GM18909 (cell line): ENCODE data around the gene TREML4.

Experiments used
- ATAC-seq: cut with Tn5 transposase; IDR thresholded peaks from one replicate; pipeline ENCODE4 v1.9.1; 2021; ENCODE audit warnings: mild to moderate bottlenecking; ENCODE audit not compliant: unreplicated experiment, poor library complexity

TREML4 gene

DNA sequence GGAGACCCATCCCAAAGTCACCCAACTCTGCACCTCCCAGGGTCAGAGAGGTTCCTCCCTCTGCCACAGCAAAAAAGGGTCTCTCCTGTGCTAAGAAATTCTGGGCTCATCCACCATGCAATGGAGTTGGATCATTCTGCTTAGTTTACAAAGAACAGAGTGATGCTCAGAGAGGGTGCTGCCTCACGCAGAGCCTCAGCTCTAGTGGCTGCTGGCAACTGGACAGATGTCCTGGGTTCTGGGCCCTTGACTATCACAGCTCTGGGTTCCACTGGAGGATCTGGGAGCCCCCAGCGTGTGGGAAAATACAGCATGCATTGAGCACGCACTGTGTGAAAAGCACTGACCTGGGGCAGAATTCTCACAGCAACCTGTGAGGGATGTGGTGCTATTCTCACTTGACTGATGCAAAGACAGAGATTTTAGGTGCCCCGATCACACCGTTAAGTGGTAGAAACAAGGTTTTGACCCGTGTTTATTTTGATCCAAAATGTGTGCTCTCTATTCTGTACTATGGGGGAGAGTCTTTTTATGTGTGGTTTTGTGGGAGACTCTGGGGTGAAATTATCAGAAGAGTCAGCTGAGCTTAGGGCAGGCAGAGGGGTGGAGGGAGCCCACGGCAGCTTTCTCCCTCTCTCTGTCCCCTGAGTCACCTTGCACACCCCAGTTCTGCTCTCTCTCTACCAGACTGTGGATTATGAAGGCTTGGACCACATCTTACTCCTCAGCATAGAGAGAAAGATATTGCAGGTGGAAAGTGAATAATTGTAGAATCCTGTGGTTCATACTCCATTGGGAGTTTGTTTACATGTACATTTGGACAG is 19.9 kb downstream of the TREML4 start:
- ATAC-seq, result no peak

DNA sequence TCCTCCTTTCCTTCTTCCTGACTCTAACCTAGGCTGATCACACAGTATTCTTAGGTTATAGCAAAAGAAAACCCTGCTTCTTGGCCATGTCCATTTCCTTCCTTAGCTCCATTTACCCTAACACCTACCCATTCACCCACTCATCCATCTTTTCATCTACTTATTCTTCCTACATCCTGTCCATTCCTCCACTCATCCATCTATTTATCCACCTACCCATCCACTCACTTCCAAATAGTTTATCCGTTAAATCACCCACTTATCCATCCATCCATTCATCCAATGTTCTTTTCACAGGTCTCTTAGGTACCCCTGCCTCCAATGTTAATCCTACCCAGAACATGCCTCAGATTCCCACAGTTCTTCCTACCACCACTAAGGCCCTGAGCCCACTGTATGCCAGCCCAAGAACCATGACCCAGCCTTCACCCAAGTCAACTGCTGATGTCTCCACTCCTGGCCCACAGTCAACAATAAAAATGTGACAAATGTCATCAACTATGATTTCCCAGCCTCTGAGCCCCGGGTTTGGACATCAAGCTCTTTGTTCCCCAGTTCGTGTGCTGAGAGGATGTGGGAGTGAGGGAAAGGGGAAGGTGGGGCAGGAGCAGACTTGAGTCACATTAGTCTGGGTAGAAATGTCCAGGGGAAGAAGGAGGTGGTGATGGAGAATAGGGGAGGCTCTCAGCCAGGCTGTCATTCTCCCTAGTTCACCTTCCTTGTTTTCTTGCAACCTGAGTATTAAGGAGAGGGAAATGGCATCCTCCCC is 24.4 kb downstream of the TREML4 start:
- ATAC-seq, result no peak

DNA sequence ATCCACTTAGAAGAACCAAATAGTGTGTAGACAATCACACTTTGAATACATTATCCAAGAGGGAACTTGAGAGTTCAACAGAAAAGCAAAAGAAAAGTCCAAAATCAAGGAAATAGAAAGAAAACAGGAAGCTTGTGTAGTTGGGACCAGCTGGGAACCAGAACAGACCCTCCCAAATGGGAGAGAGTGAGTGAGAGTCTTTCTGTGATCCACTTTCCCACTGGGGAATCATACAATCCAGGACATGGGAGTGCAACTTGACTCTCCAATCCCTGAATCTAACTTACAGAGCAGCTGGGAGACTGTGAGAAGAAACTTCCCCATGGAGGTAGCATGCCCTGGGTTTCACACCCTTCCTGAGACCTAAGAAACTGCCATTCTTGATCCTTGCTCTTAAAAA is 27.0 kb downstream of the TREML4 start:
- no peak for ATAC-seq

DNA sequence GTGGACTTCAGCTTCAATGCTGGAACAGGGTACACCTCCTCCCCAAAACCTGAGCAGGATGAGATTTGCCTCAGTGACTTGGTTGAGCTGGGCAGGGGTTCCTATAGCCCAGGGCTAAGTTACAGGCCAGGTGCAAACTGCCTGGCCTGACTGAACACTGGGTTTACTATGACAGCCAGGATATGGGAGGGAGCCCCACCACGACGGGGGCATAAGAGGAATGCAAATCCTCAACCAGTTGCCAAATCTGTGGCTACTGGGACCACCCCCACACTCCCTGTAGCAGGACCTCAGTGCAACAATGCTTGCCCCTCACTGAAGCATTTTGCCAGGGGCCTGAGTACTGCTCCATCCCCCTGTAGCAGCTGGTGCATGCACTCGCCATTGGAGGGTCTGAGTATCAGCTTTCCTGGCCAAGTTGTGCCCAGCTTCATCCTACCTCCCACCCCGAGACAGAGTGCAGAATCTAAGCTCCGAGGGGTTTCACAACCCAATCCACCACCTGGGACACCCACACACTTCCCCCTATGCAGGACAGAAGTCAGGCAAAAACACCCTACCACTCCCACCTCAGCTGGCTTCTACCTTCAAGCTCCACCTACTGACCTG is 27.6 kb downstream of the TREML4 start:
- ATAC-seq, result peak; percentile 29

DNA sequence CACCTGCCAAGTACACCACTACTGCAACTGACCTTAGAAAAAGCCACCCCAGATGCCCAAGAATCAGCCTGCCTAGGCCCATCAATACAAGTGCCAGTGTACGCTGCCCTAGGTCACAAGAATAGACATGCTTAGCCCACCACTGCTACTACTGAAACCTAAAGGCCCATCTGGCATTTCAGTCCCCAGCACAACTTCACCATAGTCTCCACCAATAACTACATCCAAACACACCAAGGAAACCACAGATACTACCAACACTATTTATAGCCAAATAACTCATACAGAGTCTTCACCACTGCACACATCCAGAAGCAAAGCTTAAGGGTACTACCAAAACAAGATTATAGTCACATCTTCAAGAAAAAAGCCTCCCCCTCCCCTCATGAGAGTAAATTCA is 28.2 kb downstream of the TREML4 start:
- ATAC-seq, result peak; percentile 78

DNA sequence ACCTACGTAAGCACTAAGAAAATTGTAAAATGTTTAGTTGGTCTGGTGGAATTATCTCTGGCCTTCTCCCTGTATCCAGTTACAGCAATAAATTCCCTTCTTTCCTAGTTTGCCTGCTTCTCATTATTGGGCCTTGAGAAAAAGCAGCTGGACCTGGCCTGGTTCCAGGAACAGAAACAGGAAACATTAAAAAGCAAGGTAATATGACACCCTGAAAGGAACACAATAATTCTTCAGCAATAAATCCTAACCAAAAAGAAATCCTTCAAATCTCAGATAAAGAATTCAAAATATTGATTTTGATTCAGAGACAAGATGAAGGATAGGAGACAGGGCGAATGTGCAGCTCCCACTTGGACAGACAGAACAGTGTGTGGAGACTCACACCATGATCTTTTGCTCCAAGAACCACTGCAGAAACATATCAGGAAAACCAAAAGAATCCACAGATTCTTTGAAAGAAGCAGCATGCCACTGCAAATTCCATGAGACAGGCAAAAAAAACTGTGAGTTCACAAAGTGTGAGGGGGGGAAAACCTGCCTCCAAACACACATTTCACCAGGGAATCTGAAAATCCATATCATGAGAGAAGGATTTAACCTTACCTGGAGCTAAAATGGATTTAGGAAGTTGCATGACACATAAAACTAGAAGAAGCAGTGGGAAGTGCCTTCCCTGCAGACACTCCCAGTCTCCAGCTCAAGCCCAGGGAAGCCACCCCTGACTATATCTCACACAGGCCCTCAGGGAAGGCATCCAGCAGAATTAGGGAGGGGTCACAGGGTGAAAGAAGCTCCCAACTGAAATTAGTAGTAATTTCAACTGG is 29.4 kb downstream of the TREML4 start:
- no peak for ATAC-seq

DNA sequence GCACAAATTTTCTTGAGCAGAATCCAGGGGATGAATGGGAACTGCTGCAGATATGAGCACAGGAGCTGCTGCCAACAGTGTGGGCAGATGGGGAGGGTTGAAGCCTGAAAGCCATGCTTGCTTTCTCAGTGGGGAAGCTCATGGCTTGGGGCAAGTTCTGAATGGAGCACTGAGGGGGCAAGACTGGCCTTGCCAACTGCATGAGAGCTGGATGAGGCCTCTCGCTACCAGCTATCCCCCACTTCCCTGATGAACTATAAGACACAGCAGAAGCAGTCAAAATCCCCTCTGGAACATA is 30.0 kb downstream of the TREML4 start:
- no peak for ATAC-seq

DNA sequence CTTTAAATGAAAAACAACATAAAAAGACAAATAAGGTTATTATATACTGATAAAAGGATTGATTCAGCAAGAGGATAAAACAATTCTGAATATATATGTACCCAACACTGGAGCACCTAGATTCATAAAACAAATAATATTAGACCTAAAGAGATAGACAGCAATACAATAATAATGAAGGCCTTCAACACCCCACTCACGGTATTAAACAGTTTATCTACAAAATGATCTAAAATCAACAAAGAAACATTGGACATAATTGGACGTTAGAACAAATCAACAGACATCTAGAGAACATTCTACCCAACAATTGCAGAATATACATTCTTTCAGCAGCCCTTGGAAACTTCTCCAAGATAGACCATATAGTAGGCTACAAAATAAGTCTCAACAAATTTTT is 34.3 kb downstream of the TREML4 start:
- ATAC-seq, result no peak

DNA sequence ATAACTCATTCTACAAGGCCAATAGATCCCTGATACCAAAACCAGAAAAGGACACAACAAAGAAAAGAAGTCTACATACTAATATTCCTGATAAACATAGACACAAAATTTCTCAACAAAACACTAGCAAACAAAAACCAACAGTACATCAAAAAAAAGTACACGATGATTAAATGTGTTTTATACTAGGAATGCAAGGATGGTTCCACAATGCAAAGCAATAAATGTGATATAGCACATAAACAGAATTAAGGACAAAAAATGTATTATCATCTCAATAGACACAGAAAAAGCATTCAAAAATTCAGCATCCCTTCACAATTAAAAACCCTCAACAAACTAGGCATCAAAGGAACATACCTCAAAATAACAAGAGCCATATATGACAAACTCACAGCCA is 35.1 kb downstream of the TREML4 start:
- ATAC-seq, result no peak

DNA sequence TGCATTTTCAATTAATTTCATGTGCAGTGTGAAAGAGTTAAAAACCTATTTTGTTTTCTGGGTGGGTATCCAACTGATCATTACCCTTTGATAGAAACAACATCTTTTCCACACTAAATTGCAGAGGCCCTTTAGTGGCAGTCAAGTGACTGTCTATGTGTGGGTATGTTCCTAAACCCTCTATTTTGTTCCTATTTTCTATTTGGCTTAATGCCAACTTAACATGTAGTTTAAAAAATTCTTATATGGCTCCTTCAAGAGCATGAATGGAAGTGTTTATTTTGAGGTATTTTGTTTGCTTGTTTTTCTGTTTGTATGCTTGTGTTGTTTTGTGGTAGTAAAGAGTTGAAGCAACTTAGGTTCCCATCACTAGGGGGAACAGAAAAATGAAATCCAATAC is 38.4 kb downstream of the TREML4 start:
- no peak for ATAC-seq

DNA sequence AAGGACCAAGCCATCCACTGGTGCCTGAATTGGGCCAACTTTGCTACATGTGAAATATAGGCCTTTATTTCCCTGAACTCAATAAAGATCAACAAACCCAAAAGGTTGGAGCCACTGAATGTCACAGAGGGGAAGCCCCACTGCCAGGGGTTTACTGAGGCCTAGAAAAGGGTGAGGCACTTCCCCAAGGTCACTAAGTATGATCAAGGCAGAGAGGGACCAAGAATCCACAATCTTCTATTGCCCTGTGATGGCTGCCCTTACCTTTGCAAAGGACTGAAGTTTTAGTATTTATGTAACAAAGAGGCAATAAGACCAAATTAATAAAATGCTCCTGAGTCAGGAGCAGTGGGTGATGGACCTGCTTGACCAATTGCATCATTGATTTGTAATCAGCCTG is 40.3 kb downstream of the TREML4 start:
- no peak for ATAC-seq

DNA sequence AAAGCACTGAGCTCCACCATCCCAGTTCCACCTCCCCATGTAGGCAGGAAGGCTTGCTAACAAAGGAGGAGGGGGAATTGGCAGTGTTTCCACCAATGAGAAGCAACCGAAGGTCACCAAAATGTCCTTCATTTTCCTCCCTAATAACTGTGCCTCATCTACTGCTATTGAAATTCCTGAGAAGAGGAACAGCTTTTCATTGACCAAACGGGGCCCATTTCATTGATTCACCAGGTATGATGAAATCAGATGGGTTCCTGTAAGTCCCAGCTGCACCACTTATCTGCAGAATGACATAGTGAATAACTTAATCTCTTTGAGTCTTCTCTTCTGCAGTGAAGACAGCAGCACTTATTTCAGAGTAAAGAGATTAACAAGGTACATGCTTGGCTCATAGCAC is 41.0 kb downstream of the TREML4 start:
- ATAC-seq, result no peak

DNA sequence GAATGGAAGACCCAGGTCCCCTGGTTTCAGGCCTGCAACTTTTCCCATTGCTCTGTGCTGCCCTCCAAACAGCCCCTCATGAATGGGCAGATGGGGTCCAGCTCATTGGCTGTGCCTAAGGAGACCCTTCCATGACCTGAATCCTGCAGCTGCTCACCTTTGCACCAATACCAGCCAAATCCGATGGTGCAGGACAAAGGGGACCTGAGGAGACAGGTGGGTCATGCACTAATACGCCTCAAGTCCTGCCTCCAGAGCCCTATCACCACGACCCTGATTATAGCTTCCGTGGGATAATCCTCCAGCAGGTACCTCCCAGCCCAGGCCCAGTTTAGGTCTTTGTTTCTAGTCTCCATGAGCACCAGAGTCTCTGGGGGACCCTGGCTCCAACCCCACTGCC is 41.6 kb downstream of the TREML4 start:
- ATAC-seq, result no peak

DNA sequence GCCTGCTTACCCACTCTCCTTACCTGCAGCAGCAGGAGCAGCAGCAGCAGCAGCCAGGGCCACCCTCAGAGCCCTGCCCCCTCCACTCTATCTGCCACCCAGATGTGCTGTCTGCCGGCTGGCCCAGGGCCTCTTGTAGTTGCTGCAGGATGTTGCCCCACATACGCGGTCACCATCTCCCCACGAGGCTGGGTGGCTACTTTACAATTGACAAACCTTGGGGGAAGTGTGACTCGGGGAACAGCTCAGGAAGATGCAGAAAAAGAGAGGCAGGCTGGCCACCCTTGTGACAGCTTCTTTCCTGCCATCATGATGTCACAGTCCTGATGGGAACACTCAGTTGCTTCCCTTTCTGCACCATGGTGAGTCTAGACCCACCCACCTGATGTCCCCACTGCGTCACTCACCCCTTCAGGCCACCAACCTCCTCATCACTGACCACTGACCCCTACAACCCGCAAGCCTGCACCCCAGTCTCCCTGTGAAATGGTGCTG is 43.8 kb downstream of the TREML4 start:
- ATAC-seq, result no peak

DNA sequence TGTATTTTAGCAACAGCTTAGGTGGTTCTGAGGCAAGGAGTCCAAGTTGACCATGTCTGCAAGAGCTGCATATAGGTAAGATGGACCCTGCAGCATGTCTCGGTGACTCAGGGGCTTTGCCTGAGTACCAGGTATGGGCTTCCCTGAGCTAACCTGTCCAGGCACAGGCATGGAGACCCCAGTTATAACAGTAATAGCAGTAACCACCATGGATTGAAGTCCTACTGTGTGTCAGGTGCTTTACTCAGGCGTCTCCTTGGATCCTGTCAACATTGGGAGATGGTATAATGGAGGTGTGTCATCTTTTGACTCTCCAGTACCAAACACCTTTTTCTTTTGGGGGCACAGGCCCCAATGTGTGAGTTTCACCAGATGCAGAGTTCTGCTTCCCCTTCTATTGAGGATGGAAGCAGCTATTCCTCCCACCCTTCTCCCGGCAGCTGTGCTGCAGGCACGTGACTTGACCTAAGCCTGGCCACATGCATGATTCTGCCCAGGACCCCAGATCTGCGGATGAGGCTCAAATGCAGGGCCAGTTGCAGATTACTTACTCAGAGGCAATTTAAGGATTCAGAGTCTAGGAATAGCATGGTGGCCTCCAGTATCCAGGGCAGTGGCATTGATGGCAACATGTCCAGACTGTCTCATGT is 44.6 kb downstream of the TREML4 start:
- no peak for ATAC-seq

DNA sequence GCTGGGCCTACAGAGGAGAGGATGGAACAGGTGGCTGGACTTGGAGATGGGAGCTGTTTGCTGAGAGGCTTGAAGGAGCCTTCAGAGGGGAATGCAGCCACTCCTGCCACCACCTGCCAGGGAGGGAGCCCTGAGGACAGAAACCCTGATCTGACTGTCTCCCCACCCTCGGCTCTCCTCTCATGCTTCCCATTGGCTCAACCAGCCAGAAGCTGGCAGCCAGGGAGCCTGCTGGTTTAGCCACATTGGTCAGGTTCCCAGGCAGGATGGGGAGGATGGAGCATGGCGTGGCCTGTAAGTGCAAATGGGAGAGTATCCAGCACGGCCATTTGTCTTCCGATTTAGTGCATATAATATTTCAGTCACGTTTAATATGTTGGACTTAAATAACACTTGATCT is 45.6 kb downstream of the TREML4 start:
- ATAC-seq, result no peak

DNA sequence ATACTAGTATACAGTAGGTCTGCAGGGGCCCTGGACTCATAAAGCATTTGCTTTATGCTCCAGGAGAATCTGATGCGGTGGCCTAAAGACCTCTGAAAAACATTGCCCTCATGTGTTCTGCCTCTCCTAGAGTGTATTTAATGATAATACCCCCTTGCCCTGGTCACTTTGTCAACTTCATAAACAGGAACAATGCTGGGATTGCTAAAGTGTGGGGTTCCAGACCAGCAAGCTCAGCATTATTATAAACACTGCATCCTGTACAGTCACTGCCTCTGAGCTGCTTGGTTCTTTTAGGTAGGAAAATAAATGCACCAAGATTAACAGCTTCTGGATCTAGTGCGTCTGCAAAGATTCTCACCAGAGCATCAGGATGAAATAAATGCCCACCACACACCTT is 46.1 kb downstream of the TREML4 start:
- no peak for ATAC-seq

DNA sequence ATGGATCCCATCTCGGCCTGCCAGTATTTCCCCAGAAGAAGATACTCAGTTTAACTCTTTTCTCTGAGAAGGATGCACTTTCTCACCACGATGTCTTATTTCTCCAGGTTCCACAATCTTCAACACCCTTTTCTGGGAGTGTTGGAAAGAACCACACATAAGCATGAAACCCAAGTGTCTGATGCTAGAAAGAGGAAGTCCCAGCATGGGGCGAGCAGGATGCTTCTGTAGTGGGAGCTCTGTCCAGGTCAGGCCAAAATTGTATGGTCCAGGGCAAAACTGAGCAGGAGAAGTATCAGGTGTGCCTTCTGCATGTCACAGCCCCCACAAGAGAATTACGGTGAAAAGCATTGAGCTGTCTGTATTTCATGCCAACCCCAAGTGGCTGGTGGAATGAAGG is 47.3 kb downstream of the TREML4 start:
- no peak for ATAC-seq

DNA sequence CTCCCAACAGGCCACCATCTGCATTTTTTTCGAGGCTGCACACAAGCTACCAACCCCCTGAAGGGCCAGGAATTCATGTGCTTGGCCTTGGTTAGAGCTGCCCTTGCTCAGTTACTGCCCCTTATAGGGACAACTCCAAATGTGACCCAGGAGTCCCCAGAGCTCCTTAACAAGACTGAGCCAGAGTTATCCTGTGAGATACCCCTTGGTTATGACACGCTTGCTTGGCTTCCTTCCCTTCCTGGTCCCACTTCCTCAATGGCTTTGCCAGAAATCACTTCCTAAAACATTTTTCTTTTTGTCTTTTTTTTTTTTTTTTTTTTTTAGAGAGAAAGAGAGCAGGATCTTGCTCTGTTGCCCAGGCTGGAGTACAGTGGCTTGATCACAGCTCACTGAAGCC is 49.5 kb downstream of the TREML4 start:
- ATAC-seq, result no peak
